Measurements from ENCODE around the gene ARHGEF12.

Gene ARHGEF12, protein sequence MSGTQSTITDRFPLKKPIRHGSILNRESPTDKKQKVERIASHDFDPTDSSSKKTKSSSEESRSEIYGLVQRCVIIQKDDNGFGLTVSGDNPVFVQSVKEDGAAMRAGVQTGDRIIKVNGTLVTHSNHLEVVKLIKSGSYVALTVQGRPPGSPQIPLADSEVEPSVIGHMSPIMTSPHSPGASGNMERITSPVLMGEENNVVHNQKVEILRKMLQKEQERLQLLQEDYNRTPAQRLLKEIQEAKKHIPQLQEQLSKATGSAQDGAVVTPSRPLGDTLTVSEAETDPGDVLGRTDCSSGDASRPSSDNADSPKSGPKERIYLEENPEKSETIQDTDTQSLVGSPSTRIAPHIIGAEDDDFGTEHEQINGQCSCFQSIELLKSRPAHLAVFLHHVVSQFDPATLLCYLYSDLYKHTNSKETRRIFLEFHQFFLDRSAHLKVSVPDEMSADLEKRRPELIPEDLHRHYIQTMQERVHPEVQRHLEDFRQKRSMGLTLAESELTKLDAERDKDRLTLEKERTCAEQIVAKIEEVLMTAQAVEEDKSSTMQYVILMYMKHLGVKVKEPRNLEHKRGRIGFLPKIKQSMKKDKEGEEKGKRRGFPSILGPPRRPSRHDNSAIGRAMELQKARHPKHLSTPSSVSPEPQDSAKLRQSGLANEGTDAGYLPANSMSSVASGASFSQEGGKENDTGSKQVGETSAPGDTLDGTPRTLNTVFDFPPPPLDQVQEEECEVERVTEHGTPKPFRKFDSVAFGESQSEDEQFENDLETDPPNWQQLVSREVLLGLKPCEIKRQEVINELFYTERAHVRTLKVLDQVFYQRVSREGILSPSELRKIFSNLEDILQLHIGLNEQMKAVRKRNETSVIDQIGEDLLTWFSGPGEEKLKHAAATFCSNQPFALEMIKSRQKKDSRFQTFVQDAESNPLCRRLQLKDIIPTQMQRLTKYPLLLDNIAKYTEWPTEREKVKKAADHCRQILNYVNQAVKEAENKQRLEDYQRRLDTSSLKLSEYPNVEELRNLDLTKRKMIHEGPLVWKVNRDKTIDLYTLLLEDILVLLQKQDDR (N-terminal part only)

GRCh38 chr11:120335908-120336640 lies at the start of gene ARHGEF12:
ARHGEF12 (plus strand) TSS chr11:120336413; CDS start chr11:120337244, 831 bp downstream.
- H3K4me3 ChIP-seq (ENCODE audit: low read depth, low read length), result peak within 1 kb of the TSS; percentile 67

DNA sequence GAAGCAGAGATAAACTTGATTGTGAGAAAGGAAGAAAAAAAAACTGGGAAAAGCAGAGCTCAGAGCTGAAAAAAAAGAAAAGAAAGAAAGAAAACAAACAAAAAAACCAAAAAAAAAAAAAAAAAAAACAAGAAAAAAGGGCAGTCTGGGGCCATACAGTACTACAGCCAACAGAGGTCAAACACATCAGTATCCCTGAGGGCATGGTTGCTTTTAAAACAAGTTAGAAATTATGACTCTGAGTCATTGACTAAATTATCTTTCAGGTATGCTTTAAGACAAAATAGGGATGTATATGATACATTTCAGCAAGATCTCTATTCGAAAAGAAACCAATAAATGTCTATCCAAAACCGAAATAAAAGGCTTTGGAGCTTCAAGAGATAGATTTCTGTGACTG lies 48.2 kb upstream of the ARHGEF12 start:
- H3K4me3 ChIP-seq (ENCODE audit: low read depth, low read length), result no peak overlapping the region

DNA sequence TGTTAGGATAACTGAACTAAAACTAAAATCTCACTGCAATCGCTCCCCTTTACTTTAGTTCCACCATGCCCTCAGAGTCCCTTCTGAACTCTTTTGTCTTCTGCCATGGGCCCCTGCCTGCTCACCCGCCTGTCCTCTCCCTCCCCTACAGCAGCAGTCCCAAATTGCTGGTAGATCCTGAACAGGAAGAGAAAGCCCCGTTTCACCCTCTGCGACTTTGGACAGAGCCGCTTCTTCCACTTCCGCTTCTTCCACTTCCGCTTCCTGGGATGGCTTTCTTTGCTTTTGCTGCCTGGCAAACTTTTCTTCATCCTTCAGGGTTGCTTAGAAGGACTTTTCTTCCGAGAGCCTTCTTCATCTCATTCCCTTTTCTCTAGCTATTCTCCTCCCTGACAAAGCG lies 46.8 kb upstream of the ARHGEF12 start:
- no peak overlapping the region for H3K4me3 ChIP-seq (ENCODE audit: low read depth, low read length)

- H3K4me3 ChIP-seq (ENCODE audit: low read depth, low read length), result no peak overlapping the region
These were observed 45.3 kb upstream of the ARHGEF12 start for GRCh38 chr11:120290956-120291355.

DNA sequence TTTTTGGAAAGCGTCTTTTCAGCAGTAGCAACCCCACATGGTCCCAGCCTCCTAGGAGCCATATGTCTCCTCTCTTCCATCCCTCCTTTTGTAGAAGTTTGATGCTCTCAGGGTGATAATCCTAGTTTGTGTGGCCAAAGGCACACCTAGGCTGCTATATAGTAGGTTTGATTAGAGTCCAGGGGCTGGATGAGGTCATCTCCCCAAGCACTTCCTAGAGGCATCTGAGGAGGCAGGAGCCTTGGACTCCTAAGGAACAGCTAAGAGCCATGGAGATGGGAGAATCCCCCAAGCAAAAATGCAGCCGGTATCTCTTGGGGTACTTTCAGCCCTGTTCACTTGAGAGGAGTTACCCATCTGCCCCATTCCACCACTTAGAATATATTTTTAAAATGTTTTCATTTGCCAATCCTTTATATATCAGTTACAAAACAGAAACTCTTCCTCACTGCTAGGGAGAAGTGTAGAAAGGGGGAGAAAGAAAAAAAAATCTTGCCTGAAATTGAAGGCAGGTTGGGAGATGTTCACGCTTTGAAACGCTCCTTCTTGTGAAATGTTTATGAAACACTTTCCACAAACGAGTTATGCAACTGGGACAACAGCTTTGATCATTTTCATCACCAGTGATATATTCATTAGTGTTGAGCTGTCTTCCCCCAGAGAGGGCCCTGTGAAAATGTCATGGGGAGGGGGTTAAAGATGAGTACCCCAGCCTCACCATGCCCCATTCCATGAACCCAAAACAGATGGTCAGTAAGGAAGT lies 43.0 kb upstream of the ARHGEF12 start:
- no peak overlapping the region for H3K4me3 ChIP-seq (ENCODE audit: low read depth, low read length)

DNA sequence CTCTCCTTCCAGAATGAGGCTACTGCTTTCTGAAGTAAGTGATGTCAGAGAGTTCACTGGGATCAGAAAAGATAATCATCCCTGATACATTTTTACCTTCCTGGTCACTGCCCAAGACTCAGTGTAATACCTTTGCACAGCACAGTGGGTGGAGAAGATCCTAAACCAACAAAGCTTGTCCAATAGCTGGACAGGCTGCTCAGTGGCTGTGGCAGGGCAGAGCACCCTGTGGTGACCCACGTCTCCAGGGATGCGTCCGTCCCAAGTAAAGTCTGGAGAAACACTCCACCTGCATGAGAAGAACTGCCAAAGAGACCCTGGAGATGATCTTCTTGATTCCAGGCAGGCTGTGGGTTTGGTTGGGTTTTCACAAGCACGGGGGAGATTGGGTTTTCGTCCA lies 42.1 kb upstream of the ARHGEF12 start:
- H3K4me3 ChIP-seq (ENCODE audit: low read depth, low read length), result no peak overlapping the region

DNA sequence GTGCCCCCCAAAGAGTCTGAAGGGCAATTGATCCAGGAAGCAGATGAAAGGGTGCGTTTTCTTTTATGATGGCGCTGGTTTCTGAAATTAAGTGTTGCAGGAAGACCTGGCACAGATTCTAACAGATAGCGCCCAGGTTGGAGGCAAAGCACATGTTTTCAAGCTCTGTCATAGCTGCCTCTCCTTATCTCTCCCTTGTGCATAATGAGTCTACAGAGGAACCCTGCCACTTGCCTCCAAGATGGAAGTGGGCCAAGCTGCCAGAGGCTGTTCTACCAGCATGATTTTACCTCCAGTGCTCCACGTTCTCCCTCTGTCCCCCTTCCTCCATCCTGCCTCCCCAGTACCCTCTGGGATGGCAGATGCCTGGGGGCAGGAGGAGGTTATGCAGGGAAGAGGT lies 41.1 kb upstream of the ARHGEF12 start:
- no peak overlapping the region for H3K4me3 ChIP-seq (ENCODE audit: low read depth, low read length)

DNA sequence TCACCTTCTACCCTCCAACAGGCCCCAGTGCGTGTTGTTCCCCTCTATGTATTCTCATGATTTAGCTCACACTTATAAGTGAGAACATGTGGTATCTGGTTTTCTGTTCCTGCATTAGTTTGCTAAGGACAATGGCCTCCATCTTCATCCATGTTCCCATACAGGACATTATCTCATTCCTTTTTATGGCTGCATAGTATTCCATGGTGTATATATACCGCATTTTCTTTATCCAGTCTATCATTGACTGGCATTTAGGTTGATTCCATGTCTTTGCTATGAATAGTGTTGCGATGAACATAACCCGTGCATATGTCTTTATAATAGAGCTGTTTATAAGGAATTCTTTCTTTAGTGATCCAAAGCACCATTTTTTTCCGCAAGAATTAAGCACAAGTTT lies 39.7 kb upstream of the ARHGEF12 start:
- no peak overlapping the region for H3K4me3 ChIP-seq (ENCODE audit: low read depth, low read length)

- no peak overlapping the region for H3K4me3 ChIP-seq (ENCODE audit: low read depth, low read length)
These were observed 37.8 kb upstream of the ARHGEF12 start for GRCh38 chr11:120298461-120298860.

DNA sequence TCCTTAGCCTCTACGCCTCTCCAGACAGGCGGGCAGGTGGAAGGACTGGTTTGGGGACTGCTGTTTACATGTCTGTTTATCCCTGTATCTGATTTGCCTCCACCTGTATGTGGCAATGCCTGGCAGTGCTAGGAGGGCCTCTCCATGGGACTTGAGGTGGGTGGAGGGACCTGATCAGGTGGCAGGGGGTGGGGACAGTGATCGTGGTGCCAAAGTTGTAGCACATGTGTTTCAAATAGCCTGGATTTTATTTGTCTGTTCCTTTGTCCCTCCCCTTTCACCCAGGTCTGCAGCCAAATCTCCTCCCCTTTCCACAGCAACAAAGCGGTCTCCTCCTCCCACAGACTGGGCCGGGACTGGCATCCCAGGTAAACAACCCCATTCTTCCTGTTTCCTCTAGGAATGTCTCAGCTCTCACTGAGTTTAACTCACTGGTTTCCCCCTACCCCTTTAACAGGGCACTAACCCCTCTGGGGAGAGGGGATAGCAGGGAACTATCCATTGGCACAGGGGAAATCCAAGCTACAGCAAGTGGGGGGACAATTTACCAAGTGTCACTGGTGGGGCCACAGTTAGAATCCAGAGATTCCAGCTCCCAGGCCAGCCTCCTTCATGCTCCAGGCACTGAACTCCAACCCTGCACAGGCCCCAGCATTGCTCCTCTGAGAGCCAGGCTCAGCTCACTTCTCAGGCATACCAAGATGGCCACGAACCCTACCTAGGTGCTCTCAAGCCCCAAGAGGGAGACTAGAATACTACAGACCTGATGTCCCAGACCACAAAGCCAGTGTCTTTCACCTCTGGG lies 34.0 kb upstream of the ARHGEF12 start:
- no peak overlapping the region for H3K4me3 ChIP-seq (ENCODE audit: low read depth, low read length)

- H3K4me3 ChIP-seq (ENCODE audit: low read depth, low read length), result no peak overlapping the region
These were observed 33.1 kb upstream of the ARHGEF12 start for GRCh38 chr11:120303004-120303637.

DNA sequence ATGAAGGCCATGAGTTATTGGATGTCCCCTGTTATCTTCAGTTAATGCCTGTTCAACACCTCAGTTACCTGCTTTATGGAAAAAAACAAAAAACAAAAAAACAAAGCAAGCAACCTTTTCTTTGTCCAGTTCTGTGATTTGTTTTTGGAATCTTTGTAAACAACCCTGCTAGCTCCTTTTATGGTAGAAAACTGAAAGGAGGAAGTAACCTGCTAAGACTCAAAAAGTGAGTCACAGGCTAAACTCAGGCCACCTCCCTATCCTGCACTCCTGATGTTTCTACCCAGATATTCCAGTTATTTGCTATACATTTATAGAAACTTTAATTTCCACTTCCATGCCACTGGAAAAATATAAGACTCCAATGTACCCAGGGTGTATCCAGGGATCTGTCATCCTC lies 31.7 kb upstream of the ARHGEF12 start:
- H3K4me3 ChIP-seq (ENCODE audit: low read depth, low read length), result no peak overlapping the region

DNA sequence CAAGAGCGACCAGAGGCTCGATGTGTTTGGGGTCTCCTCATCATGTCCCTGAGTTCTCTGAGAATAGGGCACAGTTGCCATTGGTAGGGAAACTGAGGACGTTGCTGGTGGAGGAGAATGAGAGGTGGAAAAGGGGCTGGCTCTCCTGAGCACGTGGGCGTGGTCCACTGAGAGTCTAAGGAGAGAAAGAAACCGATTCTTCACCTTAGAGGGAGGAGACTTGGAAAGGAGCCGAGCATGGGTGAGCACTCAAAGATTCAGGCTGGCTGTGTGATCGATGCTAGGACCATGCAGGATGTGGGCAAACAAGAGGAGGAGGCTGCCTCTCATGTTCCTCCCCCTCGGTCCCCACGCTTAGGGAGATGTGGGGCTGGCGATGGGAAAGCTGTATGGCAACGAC lies 30.9 kb upstream of the ARHGEF12 start:
- H3K4me3 ChIP-seq (ENCODE audit: low read depth, low read length), result no peak overlapping the region

- no peak overlapping the region for H3K4me3 ChIP-seq (ENCODE audit: low read depth, low read length)
These were observed 29.5 kb upstream of the ARHGEF12 start for GRCh38 chr11:120306519-120307242.

GRCh38 chr11:120307476-120307875 lies 28.7 kb upstream of the ARHGEF12 start:
- H3K4me3 ChIP-seq (ENCODE audit: low read depth, low read length), result no peak overlapping the region

- H3K4me3 ChIP-seq (ENCODE audit: low read depth, low read length), result no peak overlapping the region
These were observed 28.1 kb upstream of the ARHGEF12 start for GRCh38 chr11:120308081-120308480.

- H3K4me3 ChIP-seq (ENCODE audit: low read depth, low read length), result no peak overlapping the region
These were observed 25.3 kb upstream of the ARHGEF12 start for GRCh38 chr11:120310870-120311269.

DNA sequence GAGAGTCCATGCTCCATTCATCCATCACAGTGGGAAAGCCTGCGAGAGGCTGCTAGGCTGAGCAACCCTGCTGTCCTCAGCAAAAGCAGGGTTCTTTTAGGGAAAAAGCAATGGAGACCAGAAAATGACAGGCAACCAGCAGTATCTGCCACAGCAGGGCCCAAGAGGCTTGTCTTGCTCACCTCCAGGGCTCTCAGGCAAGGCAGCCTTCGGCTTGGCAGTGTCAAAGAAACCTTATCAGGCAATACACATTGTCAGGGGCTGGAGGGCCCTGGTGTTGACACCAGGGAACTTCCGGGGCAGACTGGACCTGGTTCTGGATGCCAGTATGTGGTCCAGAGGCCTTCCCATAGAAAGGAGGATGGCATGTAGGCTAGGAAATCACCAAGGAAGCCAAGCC lies 21.4 kb upstream of the ARHGEF12 start:
- no peak overlapping the region for H3K4me3 ChIP-seq (ENCODE audit: low read depth, low read length)
